22Rv1 (cell line): ENCODE results near the gene HOXA13.

Experiments
- H3K27ac ChIP-seq: fragments of 450-650 bp; 2 replicates; pipeline ENCODE4 v1.5.1; 2017
- CTCF ChIP-seq: fragments of 450-650 bp; IDR thresholded peaks from 2 replicates; pipeline ENCODE4 v1.5.1; 2017; ENCODE audit warnings: mild to moderate bottlenecking
- ZFX ChIP-seq: fragments of 450-650 bp; IDR thresholded peaks from 2 replicates; pipeline ENCODE4 v1.6.1; 2017; ENCODE audit warnings: antibody characterized with exemption, borderline replicate concordance

Gene HOXA13

GRCh38 chr7:27155816-27156507 is 43.9 kb downstream of the HOXA13 start:
- H3K27ac ChIP-seq, result peak overlapping the region; percentile 99

GRCh38 chr7:27154901-27155815 is 44.7 kb downstream of the HOXA13 start:
- no peak for TF ChIP-seq ZFX
- TF ChIP-seq CTCF, result no peak
- peak overlapping the region; percentile 99 for H3K27ac ChIP-seq

More at GRCh38 chr7:27155816-27156507, 43.9 kb downstream of the HOXA13 start:
- TF ChIP-seq ZFX (no peak), CTCF (peak; percentile 20; the same call in 1 of the 2 replicates)

- TF ChIP-seq ZFX, result no peak
- TF ChIP-seq CTCF, result no peak
- peak overlapping the region; percentile 99 for H3K27ac ChIP-seq
Observed at GRCh38 chr7:27154369-27154768, 45.5 kb downstream of the HOXA13 start.

- H3K27ac ChIP-seq, result peak overlapping the region; percentile 99
Observed at GRCh38 chr7:27153526-27153925, 46.4 kb downstream of the HOXA13 start.

GRCh38 chr7:27152816-27153442 is 47.0 kb downstream of the HOXA13 start:
- TF ChIP-seq ZFX (no peak), CTCF (no peak)
- peak overlapping the region; percentile 99 for H3K27ac ChIP-seq

More at GRCh38 chr7:27153526-27153925, 46.4 kb downstream of the HOXA13 start:
- no peak for TF ChIP-seq ZFX
- no peak for TF ChIP-seq CTCF

GRCh38 chr7:27151931-27152815 is 47.7 kb downstream of the HOXA13 start, which contains the start of gene HOXA3:
Gene HOXA3, minus strand, starts transcription at chr7:27152583. Its CDS starts 41,943 bp downstream, at chr7:27110640.
- no peak for TF ChIP-seq ZFX
- TF ChIP-seq CTCF, result no peak
- peak within 1 kb of the TSS; percentile 99 for H3K27ac ChIP-seq
